ENCODE data around the gene CLECL1. TPM values are rescaled to one million over a fixed set of nuclear protein-coding genes. Genes with fewer than 3 reads are reported as not detected.

Gene CLECL1
- total and polyA plus RNA-seq, 2 of the 13 experiments (the other 11 are each of a cell fraction or from before 2014, with no cell fraction given): not detected

DNA sequence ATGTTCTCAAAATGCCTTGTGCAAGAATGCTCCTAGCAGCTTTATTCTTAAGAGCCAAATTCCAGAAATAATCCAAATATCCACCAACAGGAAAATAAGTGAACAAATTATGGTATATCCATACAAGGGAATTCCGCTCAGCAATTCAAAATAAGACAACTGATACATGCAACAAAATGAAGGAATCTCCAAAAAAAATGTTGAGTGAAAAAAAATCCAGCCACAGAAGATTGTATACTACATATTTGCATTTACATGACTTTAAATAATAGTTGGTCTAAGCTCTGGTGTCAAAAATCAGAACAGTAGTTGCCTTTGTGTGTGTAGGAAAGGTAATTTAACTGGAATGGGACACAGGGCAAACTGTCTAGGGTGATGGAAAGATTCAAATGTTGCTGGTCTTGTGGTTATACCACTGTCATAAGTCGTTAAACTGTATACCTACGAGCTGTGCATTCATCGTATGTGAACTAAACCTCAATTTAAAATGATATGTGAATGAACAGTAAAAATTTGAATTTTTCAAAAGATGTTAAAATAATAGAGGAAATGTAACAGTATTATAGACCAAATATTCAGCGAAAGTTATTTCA lies 24.6 kb upstream of the CLECL1 start:
- CTCF ChIA-PET (ENCODE audit: low intra/inter-chr PET ratio, low total read pairs): no interaction called here
- no peak for FAIRE-seq
- no peak for TF ChIP-seq ZNF501 (CRISPR knock-in tag; IDR thresholded peaks at IDR 0.05)
- TF ChIP-seq E2F1 (CRISPR knock-in tag; IDR thresholded peaks at IDR 0.05): no peak
- no peak for TF ChIP-seq RFX5 (IDR thresholded peaks at IDR 0.05; ENCODE audit: low read depth, low read length)
- no peak for TF ChIP-seq HOXA9 (CRISPR knock-in tag; IDR thresholded peaks at IDR 0.05; ENCODE audit: borderline replicate concordance)
- no peak for TF ChIP-seq REPIN1 (CRISPR knock-in tag; IDR thresholded peaks at IDR 0.05; ENCODE audit: borderline replicate concordance, low read depth)
- TF ChIP-seq HIVEP1 (CRISPR knock-in tag; IDR thresholded peaks at IDR 0.05): no peak
- TF ChIP-seq HOXA5 (CRISPR knock-in tag; IDR thresholded peaks at IDR 0.05): no peak
- no peak for TF ChIP-seq ZNF790 (CRISPR knock-in tag; IDR thresholded peaks at IDR 0.05; ENCODE audit: borderline replicate concordance)
- TF ChIP-seq SSRP1 (CRISPR knock-in tag; IDR thresholded peaks at IDR 0.05): no peak
- TF ChIP-seq, protein P1, sequence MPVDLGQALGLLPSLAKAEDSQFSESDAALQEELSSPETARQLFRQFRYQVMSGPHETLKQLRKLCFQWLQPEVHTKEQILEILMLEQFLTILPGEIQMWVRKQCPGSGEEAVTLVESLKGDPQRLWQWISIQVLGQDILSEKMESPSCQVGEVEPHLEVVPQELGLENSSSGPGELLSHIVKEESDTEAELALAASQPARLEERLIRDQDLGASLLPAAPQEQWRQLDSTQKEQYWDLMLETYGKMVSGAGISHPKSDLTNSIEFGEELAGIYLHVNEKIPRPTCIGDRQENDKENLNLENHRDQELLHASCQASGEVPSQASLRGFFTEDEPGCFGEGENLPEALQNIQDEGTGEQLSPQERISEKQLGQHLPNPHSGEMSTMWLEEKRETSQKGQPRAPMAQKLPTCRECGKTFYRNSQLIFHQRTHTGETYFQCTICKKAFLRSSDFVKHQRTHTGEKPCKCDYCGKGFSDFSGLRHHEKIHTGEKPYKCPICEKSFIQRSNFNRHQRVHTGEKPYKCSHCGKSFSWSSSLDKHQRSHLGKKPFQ (CRISPR knock-in tag; IDR thresholded peaks at IDR 0.05; ENCODE audit: insufficient replicate concordance): no peak
- TF ChIP-seq RAD51 (IDR thresholded peaks at IDR 0.05; ENCODE audit: borderline replicate concordance): no peak
- TF ChIP-seq ZNF225 (CRISPR knock-in tag; IDR thresholded peaks at IDR 0.05): no peak
- no peak for TF ChIP-seq MAFF (IDR thresholded peaks at IDR 0.05; ENCODE audit: low read depth, low read length)
- TF ChIP-seq, protein P2, sequence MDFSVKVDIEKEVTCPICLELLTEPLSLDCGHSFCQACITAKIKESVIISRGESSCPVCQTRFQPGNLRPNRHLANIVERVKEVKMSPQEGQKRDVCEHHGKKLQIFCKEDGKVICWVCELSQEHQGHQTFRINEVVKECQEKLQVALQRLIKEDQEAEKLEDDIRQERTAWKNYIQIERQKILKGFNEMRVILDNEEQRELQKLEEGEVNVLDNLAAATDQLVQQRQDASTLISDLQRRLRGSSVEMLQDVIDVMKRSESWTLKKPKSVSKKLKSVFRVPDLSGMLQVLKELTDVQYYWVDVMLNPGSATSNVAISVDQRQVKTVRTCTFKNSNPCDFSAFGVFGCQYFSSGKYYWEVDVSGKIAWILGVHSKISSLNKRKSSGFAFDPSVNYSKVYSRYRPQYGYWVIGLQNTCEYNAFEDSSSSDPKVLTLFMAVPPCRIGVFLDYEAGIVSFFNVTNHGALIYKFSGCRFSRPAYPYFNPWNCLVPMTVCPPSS (IDR thresholded peaks at IDR 0.05): no peak
- no peak for TF ChIP-seq RFX3 (CRISPR knock-in tag; IDR thresholded peaks at IDR 0.05)
- TF ChIP-seq TFDP1 (CRISPR knock-in tag; IDR thresholded peaks at IDR 0.05; ENCODE audit: borderline replicate concordance): no peak
- no peak for TF ChIP-seq ZBTB7A (CRISPR knock-in tag; IDR thresholded peaks at IDR 0.05)
- TF ChIP-seq JUN (CRISPR knock-in tag; IDR thresholded peaks at IDR 0.05): no peak
- no peak overlapping the region for H3K9ac ChIP-seq (ENCODE audit: insufficient read depth, low read depth, low read length)
- no peak overlapping the region for H3K4me2 ChIP-seq (ENCODE audit: low read depth, low read length)
- peaks cover 0 to 6% of the 10 kb centered on the region in 2 experiments; a peak in 2 of 5 replicates for H3K27me3 ChIP-seq (ENCODE audit: control insufficient read depth in 1 of 2, insufficient read depth in 2 of 2, low read length in 2 of 2)
- no peaks in the 10 kb centered on the region for H3K36me3 ChIP-seq (replicated peaks in 1 of 2; ENCODE audit: control insufficient read depth in 1 of 2, insufficient read depth in 2 of 2, low read length in 2 of 2)
- H3K79me2 ChIP-seq (ENCODE audit: insufficient read depth, low read length): no peaks in the 10 kb centered on the region
- H3K4me3 ChIP-seq (replicated peaks in 1 of 3; ENCODE audit: insufficient read depth in 1 of 3, low read depth in 2 of 3, low read length in 3 of 3): no peak overlapping the region
- WGBS (ENCODE audit: low lambda C conversion rate): 10% methylated on average over 5 of the region's 5 CpGs
- no peaks in the 10 kb centered on the region for H3K9me3 ChIP-seq (ENCODE audit: low read length)
- BruUV-seq (replicated peaks): no TSS peak
- no peak for ATAC-seq
- DNase-seq (ENCODE audit: low spot score): no peak
- no peak overlapping the region for H3K27ac ChIP-seq (ENCODE audit: extremely low read length, insufficient read depth, low read length)
- intact Hi-C loops (cut with micrococcal nuclease; ENCODE audit: unreplicated experiment): no loop called here
- no peaks in the 10 kb centered on the region for H3K4me1 ChIP-seq (ENCODE audit: insufficient read depth, low read length)
- no peak overlapping the region for H2AFZ ChIP-seq (ENCODE audit: low read length)
- POLR2A ChIA-PET: no interaction called here
- in situ Hi-C loops (cut with HindIII; ENCODE audit: extremely low pct_ligation_motif_present, low pct_unique_long_range_greater_than_20kb): loop anchor here (10.0 kb wide), 1 partner anchor 377 kb away; the partner anchor contains the start of gene CLEC7A
- H4K20me1 ChIP-seq (ENCODE audit: insufficient read depth, low read length): no peaks in the 10 kb centered on the region

Measured in HepG2 (cell line).